Motor neuron (in vitro differentiated cells): ENCODE results near the gene SMAP2. TPM values are rescaled to one million over a fixed set of nuclear protein-coding genes. Genes with fewer than 3 reads are reported as not detected.

Experiments used
- ATAC-seq, 8 experiments: fragments of 200-7000 bp; cut with Tn5 transposase; replicated peaks in 6 of 8; 2 replicates each; pipeline ENCODE4 v1.8.0; 2021; ENCODE audit warnings: mild to moderate bottlenecking in 8 of 8, moderate library complexity in 8 of 8
- H3K27ac ChIP-seq, 2 donors: fragments of 250-450 bp; sonication (Bioruptor Pico); 2 replicates each; pipeline ENCODE4 v1.9.0; 2021; ENCODE audit warnings: antibody characterized with exemption in 2 of 2, mild to moderate bottlenecking in 2 of 2, moderate library complexity in 1 of 2
- H3K4me1 ChIP-seq, 2 donors: fragments of 250-450 bp; sonication (Bioruptor Pico); replicated peaks in 1 of 2; 2 replicates each; pipeline ENCODE4 v1.6.1; 2021; ENCODE audit warnings: antibody characterized with exemption in 2 of 2, mild to moderate bottlenecking in 2 of 2, moderate library complexity in 1 of 2
- H3K4me3 ChIP-seq, 5 donors: fragments of 250-450 bp; sonication (Bioruptor Pico); 2 replicates each; pipeline ENCODE4 v1.9.0; 2021; ENCODE audit warnings: antibody characterized with exemption in 5 of 5, mild to moderate bottlenecking in 5 of 5, moderate library complexity in 4 of 5
- WGBS, 10 experiments: fragments of 450-650 bp; shearing (Covaris generic); methylation state at CpG; one replicate each; pipeline ENCODE4 v1.0.0; 2022; 5-methylcytosine and 5-hydroxymethylcytosine counted together
- in situ Hi-C, 9 experiments: fragments of 400-800 bp; cut with MboI; loops; one replicate each; pipeline ENCODE4 v1.15.0; 2021; ENCODE audit warnings: low sequenced_read_pairs in 9 of 9, low pct_unique_long_range_greater_than_20kb in 2 of 9; ENCODE audit not compliant: unreplicated experiment in 9 of 9
- total RNA-seq, 8 experiments: library from RNA; unstranded; fragments of 300-600 nt; gene quantifications; 2 replicates each; pipeline versions ENCODE4 v1.2.3 to v1.2.4, GENCODE V29; 2022

Gene SMAP2
- total RNA-seq, 8 experiments from 2014 or later: 9.6 to 60.9 (median 35.6) TPM

DNA sequence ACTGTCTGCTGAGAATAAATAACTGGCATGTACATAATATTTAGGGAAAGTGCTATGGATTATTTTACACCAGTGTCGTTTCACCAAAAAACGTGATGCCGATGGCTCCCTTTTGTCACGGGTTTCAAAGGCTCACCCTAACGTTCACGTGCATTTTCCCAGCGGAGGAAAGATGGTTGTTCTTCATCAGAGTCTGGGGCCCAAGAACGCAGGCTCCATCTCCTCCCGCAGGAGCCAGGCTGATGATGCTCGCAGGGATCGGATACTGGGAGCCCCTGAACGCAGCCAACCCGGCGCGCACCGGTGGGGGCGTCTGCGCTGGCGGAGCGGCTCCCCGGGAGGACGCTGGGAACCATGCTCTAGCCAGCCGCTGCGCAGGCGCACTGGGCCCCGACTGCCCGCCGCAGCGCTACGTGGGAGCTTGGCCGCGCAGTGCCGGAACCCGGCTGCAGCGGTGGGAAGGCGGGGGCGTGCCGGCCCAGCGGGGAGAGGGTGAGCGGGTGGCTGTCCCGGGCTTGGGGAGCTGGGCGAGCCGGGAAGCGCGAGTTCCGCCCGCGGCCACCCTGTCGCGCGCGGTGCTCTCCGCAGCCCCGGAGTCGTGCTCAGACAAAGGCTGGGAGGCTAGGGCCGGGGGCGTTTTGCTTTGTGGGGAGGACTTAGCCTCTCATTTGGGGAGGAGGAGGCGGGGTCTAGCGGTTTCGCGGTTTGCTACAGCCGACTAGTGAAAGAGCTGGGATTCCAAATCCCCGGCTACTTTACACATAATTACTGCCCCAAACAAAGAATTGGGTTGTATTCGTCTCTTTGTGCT lies 76.4 kb downstream of the SMAP2 start, which contains the start of gene ZFP69B:
TSS of gene ZFP69B (plus strand) at position 793 of the 811 bp plus-strand sequence. CDS start 486 bp downstream, outside the sequence.
- peak; percentile 94 to 97 (median 96) for ATAC-seq
- Histone ChIP-seq H3K4me3 (peak within 1 kb of the TSS; percentile 45 to 94 (median 67)), H3K4me1 (peaks cover 5 to 17% of the 10 kb centered on the region in 2 donors), H3K27ac (peak within 1 kb of the TSS; percentile 78 to 94)
- WGBS, 10 experiments: 0 to 20% (median 1%) methylated on average over 1 to 41 of the region's 64 CpGs; no CpG with 5 or more reads in 1 of the 10 experiments
- in situ Hi-C loops: no loop called here

DNA sequence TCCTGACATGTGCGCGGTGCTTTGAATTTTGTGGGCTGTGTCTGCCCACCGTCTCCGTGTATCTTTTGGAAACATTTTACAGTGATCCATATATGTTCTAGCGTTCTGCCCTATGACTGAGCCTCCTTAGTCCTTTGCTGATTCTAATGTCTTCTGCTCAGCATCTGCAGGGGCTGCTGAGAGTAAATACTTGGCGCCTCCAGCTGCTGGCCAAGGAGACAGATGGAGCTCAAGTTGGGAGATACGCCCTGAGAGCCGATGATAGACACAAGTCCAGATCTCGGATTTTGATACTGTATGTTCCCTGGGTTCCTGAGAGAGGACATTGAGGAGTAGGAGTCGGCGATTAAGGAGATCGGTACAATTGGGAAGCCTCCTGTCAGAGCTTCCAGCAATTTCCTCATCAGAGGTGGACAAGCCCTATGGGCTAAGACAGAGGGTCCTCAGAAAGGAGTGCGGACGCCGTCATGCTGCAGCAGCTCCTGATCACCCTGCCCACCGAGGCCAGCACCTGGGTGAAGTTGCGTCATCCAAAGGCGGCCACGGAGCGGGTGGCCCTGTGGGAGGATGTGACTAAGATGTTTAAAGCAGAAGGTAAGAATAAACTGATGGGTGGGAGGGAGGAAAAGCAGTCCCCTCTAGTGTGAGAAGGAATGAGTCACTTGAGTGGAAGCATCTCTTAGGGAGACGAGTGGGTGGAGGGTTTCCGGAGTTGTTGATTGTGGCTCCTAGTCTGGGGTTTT lies 77.1 kb downstream of the SMAP2 start:
- Histone ChIP-seq H3K27ac (peak overlapping the region; percentile 78 to 94), H3K4me1 (peaks cover 5 to 17% of the 10 kb centered on the region in 2 donors), H3K4me3 (peak overlapping the region; percentile 45 to 94 (median 67))
- in situ Hi-C loops: no loop called here
- peak; percentile 27 to 46 (median 34) for ATAC-seq
- 0 to 80% (median 29%) methylated on average over 1 to 22 of the region's 22 CpGs; no CpG with 5 or more reads in 1 of the 10 experiments for WGBS, 10 experiments

DNA sequence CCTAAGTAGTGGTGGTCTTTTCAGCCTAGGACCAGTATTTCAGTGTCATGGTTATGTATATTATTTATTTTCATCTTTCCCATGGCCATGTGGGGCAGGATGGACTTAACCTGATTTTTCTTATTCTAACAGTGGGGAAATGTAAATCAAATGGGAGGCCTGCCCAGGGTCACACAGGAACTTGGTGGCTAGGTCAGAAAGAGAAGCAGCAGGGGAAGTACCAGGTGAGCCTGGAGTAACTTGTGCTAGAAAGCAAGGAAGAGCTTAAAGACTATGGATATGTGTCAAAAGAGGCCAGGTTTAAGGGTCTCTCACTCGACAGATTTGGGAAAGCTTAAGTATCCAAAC lies 77.7 kb downstream of the SMAP2 start:
- no peak for ATAC-seq
- Histone ChIP-seq H3K4me3 (peak overlapping the region; percentile 45 to 94 (median 67)), H3K27ac (peak overlapping the region in 1 of 2 donors; percentile 94), H3K4me1 (peaks cover 5 to 17% of the 10 kb centered on the region in 2 donors)
- in situ Hi-C loops: no loop called here
- WGBS, 10 experiments: 80 to 100% (median 93%) methylated on average over 1 of the region's 1 CpG; no CpG with 5 or more reads in 2 of the 10 experiments

DNA sequence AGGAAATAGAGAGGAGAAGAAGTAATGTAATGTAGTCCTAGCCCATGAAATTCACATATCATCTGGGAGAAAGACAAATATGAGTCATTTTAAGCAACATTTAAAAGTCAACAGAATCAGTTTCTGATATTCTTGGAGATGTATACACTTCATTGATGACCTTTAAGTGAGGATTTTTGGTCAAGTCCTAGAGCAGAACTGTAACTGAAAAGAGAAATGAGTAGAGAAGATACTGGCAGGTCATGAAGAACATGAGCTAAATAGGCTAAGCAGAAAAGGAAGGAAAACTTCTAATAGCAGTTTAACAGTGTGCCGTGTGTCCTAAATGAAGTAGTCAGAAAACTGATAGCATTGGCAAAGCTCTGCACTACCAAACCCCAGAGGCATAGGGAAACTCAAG lies 81.3 kb downstream of the SMAP2 start:
- H3K4me1 ChIP-seq: peaks cover 5 to 11% of the 10 kb centered on the region in 2 donors
- no peak overlapping the region for H3K4me3 ChIP-seq
- WGBS, 10 experiments: 0 to 100% (median 92%) methylated on average over 1 of the region's 1 CpG; no CpG with 5 or more reads in 2 of the 10 experiments
- no peak for ATAC-seq
- no peak overlapping the region for H3K27ac ChIP-seq
- in situ Hi-C loops: no loop called here

DNA sequence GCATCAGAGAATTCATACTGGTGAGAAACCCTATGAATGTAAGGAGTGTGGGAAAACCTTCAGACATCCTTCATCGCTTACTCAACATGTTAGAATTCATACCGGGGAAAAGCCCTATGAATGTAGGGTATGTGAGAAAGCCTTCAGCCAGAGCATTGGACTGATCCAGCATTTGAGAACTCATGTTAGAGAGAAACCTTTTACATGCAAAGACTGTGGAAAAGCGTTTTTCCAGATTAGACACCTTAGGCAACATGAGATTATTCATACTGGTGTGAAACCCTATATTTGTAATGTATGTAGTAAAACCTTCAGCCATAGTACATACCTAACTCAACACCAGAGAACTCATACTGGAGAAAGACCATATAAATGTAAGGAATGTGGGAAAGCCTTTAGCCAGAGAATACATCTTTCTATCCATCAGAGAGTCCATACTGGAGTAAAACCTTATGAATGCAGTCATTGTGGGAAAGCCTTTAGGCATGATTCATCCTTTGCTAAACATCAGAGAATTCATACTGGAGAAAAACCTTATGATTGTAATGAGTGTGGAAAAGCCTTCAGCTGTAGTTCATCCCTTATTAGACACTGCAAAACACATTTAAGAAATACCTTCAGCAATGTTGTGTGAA lies 89.5 kb downstream of the SMAP2 start:
- Histone ChIP-seq H3K4me1 (no peaks in the 10 kb centered on the region), H3K27ac (no peak overlapping the region), H3K4me3 (no peak overlapping the region)
- in situ Hi-C loops: no loop called here
- no peak for ATAC-seq
- WGBS, 10 experiments: 33 to 100% (median 94%) methylated on average over 1 to 3 of the region's 3 CpGs; no CpG with 5 or more reads in 1 of the 10 experiments

DNA sequence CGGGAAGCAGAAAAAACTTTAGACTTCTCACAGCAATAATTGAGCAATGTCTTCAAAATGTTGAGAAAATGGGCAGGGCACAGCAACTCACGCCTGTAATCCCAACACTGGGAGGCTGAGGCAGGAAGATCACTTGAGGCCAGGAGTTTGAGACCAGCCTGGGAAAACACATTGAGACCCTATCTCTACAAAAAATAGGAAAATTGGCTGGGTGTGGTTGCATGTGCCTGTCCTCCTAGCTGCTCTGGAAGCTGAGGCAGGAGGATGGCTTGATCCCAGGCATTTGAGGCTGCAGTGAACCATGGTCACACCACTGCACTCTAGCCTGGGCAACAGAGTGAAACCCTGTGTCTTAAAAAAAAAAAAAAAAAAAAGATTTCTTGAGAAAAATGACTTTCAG lies 95.8 kb downstream of the SMAP2 start:
- H3K4me3 ChIP-seq: no peak overlapping the region

More for the DNA sequence above, 95.8 kb downstream of the SMAP2 start:
- 67 to 100% (median 95%) methylated on average over 1 to 2 of the region's 2 CpGs for WGBS, 10 experiments
- Histone ChIP-seq H3K27ac (no peak overlapping the region), H3K4me1 (no peaks in the 10 kb centered on the region)
- in situ Hi-C loops: no loop called here
- ATAC-seq: no peak

Other genes with a start within 250 kb of the SMAP2 start
- 10 to 100 TPM in 7 of 8 experiments, 1 to 10 TPM in 1; 8.8 to 61.1 (median 31.2) TPM for gene RLF, start 212.3 kb upstream of the SMAP2 start, total RNA-seq
- gene TMCO2, start 125.8 kb upstream of the SMAP2 start, total RNA-seq: under 1 TPM in 1 of 8 experiments, not detected in 7; 0.33 TPM
- gene ZMPSTE24, start 115.5 kb upstream of the SMAP2 start, total RNA-seq: 10 to 100 TPM; 20.6 to 58.0 (median 40.7) TPM
- 1 to 10 TPM in 7 of 8 experiments, under 1 TPM in 1; 0.87 to 7.1 (median 1.6) TPM for gene COL9A2, start 56.4 kb upstream of the SMAP2 start, total RNA-seq
- 10 to 100 TPM in 3 of 8 experiments, 1 to 10 TPM in 5; 1.9 to 17.6 (median 8.7) TPM for gene ZFP69B, start 76.7 kb downstream of the SMAP2 start, total RNA-seq
- gene ZFP69, start 103.6 kb downstream of the SMAP2 start, total RNA-seq: 1 to 10 TPM; 4.8 to 8.5 (median 7.3) TPM
- gene EXO5, start 135.0 kb downstream of the SMAP2 start, total RNA-seq: 10 to 100 TPM in 4 of 8 experiments, 1 to 10 TPM in 4; 7.6 to 16.0 (median 10.7) TPM
- 1 to 10 TPM in 7 of 8 experiments, under 1 TPM in 1; 0.97 to 8.0 (median 5.6) TPM for gene ZNF684, start 157.9 kb downstream of the SMAP2 start, total RNA-seq